GDM1 (cell line): ENCODE data around the gene TSC22D1.
A peak's percentile ranks its signal among the peaks of the same experiment; 100 is the strongest.

Experiments
- DNase-seq: peaks from one replicate; lab custom pipeline; 2025; lab: John Stamatoyannopoulos, UW

TSC22D1 gene

DNA sequence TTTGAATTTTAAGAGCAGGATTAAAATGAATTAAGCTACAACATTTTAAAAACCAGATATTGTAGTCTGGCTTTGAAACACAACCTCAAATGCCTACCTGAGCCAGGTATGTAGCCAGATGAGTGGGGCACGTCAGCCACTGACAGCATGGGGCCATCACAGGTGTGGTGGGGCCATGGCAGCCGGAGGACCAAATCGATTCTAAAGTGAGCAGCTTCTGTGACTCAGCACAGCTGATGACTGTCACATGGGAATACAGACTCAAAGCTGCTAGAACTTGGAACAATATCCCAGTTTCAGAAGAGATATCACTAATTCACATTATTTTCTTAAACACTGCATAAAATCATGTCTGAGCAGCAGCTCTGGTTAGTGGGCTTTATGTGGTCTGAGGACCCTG is 149.7 kb downstream of the TSC22D1 start:
- no peak for DNase-seq

- DNase-seq: no peak
Measured at GRCh38 chr13:44425815-44426078, 150.4 kb downstream of the TSC22D1 start.

DNA sequence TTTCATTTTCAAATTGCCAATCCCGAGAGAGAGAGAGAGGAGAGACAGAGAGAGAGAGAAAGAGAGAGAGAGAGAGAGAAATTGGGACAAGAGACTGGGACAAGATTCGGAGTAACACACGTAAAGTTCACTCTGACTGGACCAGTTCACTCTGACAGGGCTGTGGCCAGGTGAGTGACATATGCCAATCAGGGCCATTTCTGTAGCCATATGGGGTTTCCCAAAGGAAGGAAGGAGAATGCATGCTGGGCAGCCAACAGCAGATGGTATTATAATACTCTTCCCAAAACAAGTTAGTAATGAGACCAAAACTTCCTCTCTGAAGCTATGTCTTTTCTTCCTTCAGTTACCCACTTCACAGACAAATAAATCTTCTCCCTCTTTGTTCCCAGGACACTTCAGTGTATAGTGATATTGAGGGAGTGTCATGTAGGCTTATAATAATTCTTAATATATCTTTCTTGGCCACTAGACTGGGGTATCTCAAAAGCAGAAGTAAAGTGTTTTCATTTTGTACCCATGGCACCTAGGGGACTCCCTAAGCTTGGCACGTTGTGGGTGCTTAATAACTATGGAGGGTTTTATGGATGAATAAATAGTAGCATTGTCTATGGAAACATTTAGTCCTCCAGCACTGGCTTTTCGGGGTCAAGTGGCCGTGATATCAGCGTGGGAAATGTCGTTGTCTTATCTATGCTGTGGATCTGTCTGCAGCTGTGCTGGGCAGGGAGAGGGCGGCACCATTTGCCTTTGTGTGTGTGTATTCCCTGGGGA is 150.9 kb downstream of the TSC22D1 start:
- DNase-seq: no peak

- no peak for DNase-seq
Measured at GRCh38 chr13:44423824-44424223, 152.3 kb downstream of the TSC22D1 start.

GRCh38 chr13:44422755-44423643 is 153.1 kb downstream of the TSC22D1 start:
- no peak for DNase-seq

DNA sequence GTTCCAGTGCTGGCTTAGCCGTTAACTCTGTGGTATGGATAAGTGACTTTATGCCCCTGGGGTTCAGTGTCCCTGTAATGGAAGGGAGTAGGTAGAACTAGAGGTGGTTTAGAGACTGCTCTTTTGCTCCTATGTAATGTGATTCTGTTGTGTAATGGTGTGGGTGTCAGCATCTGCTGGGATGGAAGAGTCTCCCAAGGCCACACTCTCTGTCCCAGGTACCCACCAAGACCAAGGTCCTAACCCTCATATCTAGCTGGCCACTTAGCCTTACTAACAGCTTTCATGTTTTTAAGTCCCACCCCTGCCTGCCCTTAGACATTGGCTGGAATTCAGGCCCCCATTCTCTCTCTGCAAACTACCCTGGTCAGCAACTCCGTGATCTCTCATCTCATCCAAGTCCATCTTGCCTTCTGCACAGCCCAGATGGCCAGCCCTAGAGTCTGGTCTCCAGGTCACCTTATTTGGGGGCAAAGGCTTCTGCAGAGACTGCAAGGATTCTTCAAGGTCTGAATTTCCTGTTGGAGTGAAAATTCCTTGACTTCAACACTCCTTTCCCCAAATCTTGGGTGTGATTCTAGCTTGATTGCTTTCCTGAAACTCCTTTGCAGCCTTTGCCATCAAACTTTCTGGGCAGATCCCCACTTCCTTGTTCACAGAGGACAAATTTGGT is 154.1 kb downstream of the TSC22D1 start:
- DNase-seq: no peak

GRCh38 chr13:44420376-44421220 is 155.5 kb downstream of the TSC22D1 start:
- no peak for DNase-seq

GRCh38 chr13:44417876-44418275 is 158.3 kb downstream of the TSC22D1 start:
- no peak for DNase-seq

DNA sequence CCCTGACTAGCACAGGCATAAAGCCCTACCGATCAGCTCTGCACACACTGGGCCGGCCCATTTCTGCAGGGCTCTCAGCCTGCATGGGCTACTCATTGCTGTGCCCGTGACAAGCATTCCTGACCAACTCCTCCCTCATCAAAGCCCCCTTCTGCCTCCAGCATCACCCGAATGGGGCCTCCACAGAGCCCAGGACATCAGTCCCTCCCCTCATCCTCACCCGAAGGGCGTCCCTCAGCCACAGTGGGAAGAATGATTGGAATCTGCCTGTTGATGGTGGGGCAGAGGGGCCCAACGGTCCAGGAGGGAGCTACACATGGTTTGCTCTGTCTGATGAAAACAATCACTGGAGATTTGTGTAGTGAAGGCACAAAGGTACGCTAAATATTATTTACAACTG is 158.7 kb downstream of the TSC22D1 start:
- DNase-seq: no peak

GRCh38 chr13:44416744-44417143 is 159.4 kb downstream of the TSC22D1 start:
- DNase-seq: no peak

DNA sequence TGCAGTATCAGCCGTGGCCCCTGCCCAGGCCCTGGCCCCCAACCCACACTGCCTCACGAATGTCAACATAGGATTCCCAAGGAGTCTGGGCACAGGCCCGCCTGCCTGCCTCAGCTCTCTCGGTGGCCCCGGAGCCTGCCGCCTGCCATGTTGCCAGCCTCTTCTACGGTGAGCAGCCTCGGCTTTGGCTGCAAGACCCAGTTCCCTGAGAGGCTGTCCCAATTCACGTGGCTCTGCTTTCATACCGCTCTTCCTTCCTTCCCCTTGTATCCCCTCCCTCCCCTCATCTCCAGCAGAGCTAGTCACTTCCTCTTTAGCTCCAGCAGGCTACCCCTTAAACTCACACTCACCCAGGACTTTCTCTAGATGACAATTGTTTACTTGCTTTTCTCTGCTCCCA is 159.8 kb downstream of the TSC22D1 start:
- DNase-seq: peak; percentile 96

DNA sequence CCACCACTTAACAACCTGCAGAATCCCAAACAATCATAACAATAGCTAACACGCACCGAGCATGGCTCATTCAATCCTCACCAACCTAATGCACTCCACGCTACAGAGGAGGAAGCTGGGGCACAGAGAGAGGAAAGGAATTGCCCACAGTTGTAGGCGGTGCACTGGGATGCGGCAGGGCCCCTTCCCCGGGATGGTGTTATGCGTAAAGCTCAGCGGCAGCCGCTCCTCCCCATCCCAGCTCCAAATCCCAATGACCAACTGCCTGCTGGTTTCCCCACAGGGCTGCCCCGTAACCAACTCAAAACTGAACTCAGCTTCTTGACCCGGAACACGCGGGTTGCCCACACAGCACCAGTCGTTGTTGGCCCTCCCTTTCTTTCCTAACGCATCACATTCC is 160.3 kb downstream of the TSC22D1 start:
- no peak for DNase-seq

- DNase-seq: no peak
Measured at GRCh38 chr13:44414716-44415115, 161.4 kb downstream of the TSC22D1 start.

DNA sequence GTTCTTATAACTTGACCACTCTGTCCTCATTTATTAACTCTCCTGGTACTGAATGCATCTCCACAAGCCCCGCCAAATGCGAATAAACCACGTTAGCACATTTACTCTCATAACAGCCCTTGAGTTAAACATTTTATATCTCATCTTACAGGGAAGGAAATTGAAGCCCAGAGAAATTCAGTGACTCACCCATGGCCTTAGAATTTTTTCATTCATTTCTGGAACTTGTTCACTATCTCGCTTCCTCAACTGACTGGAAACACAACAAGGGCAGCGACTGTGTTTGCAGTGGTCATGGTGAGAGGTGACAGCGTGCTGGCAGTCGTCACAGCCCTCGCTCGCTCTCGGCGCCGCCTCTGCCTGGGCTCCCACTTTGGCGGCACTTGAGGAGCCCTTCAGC is 163.0 kb downstream of the TSC22D1 start:
- no peak for DNase-seq

- DNase-seq: no peak
Measured at GRCh38 chr13:44412346-44412935, 163.7 kb downstream of the TSC22D1 start.

DNA sequence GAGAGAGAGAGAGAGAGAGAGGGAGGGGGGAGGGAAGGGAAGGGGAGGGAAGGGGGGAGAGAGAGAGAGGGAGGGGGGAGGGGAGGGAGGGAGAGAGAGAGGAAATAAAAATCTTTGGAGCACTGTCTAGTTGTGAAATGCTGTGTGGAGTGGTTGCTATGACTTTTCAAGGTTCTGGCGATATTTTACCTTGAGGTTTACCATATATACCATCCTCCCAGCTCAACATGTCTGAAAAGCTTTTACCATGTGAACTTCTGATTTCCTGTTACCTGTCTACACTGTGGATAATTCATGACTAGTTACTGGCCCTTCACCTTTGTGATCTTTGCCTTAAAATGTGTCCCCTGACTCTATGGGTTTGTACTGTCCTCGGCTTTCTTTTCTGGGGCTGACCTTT is 164.3 kb downstream of the TSC22D1 start:
- no peak for DNase-seq

DNA sequence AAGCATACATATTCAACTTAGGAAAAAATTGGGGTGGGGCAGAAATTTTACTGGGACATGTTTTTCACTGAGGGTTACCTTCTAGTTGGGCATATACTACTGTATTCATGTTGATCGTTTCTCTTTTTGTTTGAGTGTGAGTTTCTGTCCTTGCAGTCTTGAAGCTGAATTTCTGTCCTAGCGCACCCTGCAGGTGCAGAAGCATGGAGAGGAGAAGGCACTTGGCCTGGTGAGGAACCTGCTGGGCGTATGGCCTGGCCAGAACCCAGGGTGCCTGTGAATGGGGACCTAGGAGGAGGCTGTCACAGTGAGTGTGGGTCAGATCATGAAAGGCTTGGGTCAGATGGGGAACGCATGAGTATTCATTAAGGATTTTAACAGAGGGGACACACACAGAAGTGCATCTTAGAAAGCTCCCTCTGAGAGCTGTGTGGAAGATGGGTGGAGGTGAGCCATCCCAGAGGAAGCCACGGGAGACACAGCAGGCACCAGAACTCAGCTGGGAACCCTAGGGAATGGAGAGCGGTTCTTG is 165.7 kb downstream of the TSC22D1 start:
- DNase-seq: no peak

DNA sequence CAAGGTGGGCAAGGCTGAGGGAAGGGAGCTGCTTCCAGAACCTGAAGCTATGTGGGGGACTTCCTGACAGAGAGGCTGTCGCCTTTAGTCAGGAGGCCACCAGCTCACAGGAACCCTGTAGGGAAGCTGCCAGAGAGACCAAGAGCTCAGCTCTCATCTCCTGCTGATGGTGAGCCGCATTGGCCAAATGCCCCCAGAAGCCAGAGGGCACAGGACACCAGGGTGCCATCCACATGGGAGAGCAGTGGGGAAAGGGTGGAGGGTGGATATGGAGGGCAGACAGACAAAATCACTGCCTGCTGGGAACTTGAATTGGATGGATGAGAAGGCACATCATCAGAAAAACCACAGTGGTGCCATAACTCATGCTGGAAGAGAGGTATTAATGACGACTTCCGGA is 166.5 kb downstream of the TSC22D1 start:
- no peak for DNase-seq

DNA sequence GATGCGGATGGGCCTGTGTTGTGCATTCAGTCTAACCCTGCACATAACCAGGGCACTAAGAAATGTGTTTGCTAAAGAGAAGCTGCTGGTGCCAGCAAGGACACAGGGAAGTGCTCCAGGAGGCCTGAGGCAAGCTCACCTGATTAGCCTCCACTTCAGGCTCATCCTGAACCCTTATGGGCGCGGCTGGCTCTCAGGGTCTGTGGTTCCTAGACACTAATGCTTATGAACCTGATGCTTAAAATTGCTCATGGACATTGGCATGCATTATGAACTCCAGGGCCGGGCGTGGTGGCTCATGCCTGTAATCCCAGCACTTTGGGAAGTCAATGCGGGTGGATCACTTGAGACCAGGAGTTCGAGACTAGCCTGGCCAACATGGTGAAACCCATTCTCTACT is 168.2 kb downstream of the TSC22D1 start:
- no peak for DNase-seq

GRCh38 chr13:44407379-44407778 is 168.8 kb downstream of the TSC22D1 start:
- no peak for DNase-seq

GRCh38 chr13:44406617-44407016 is 169.5 kb downstream of the TSC22D1 start:
- no peak for DNase-seq
